K562 (cell line): ENCODE results near the gene RRAGD. TPM values are rescaled to one million over a fixed set of nuclear protein-coding genes. Genes with fewer than 3 reads are reported as not detected.

ENCODE experiments used
- ATAC-seq: fragments of 200-7000 bp; cut with Tn5 transposase; 3 replicates; pipeline ENCODE4 v1.9.1; 2020; ENCODE audit warnings: moderate library complexity
- BruUV-seq: library from RNA; stranded (reverse); fragments of 400-500 nt; replicated peaks from 2 replicates; lab custom pipeline; 2021; lab: Mats Ljungman, UMichigan
- CTCF ChIA-PET: fragments of 300-600 bp; formaldehyde crosslinking; extraction: SDS; loops from one replicate; lab custom pipeline; 2021; ENCODE audit warnings: low intra/inter-chr PET ratio; lab: Yijun Ruan, JAX
- POLR2A ChIA-PET: fragments of 300-600, 350-650 bp; sonication (Branson Sonifier 250); formaldehyde crosslinking; extraction: SDS; loops from one replicate; lab custom pipeline; 2021; ENCODE audit warnings: antibody characterized with exemption, inconsistent platforms; lab: Yijun Ruan, JAX
- DNase-seq, 4 experiments: peaks; one replicate each; pipeline versions ENCODE4 v3.0.0 to v3.0.0-alpha.2; 2011 to 2018; ENCODE audit warnings: low spot score in 3 of 4, mixed read lengths in 3 of 4; ENCODE audit errors: extremely low read depth in 1 of 4
- FAIRE-seq: peaks from 2 replicates; lab custom pipeline; 2011; peaks lifted over from hg19 to GRCh38; lab: Jason Lieb, UNC
- H2AFZ ChIP-seq: 2 replicates; pipeline ENCODE4 v1.6.0; 2011; ENCODE audit warnings: low read depth, low read length, control low read depth, inconsistent platforms
- H3K27ac ChIP-seq: fragments of 200-600 bp; 3 replicates; pipeline ENCODE4 v1.8.0; 2011; ENCODE audit warnings: low read depth, mild to moderate bottlenecking, control low read depth, inconsistent platforms, low read length, moderate library complexity, mixed read lengths; ENCODE audit errors: extremely low read depth
- H3K27me3 ChIP-seq, 2 experiments: fragments of 300-600 bp in 1 of 2; 2 replicates in 1 of 2; 3 replicates in 1 of 2; pipeline versions ENCODE4 v1.6.0 to v1.8.0; 2011; ENCODE audit warnings: inconsistent platforms in 2 of 2, low read length in 2 of 2, mild to moderate bottlenecking in 1 of 2, mixed read lengths in 1 of 2, moderate library complexity in 1 of 2; ENCODE audit not compliant: control insufficient read depth in 2 of 2, insufficient read depth in 2 of 2
- H3K36me3 ChIP-seq: fragments of 300-600 bp; 3 replicates; pipeline ENCODE4 v1.8.0; 2011; ENCODE audit warnings: mild to moderate bottlenecking, low read length, inconsistent platforms; ENCODE audit not compliant: control insufficient read depth, insufficient read depth
- H3K4me1 ChIP-seq, 2 experiments: fragments of 200-600 bp in 1 of 2; replicated peaks in 1 of 2; 2 replicates in 1 of 2; 3 replicates in 1 of 2; pipeline versions ENCODE4 v1.5.1 to v1.8.0; 2011; ENCODE audit warnings: inconsistent platforms in 2 of 2, low read length in 2 of 2, mild to moderate bottlenecking in 1 of 2, mixed read lengths in 1 of 2, moderate library complexity in 1 of 2; ENCODE audit not compliant: control insufficient read depth in 2 of 2, insufficient read depth in 2 of 2
- H3K4me2 ChIP-seq: 2 replicates; pipeline ENCODE4 v1.6.1; 2011; ENCODE audit warnings: low read length, control low read depth, inconsistent platforms, mixed read lengths; ENCODE audit not compliant: insufficient read depth
- H3K4me3 ChIP-seq: fragments of 200-600 bp; sonication (generic), shearing (Covaris generic); 2 replicates; pipeline ENCODE4 v1.5.1; 2016; ENCODE audit warnings: control low read depth, inconsistent platforms
- H3K79me2 ChIP-seq: fragments of 200-600 bp; 3 replicates; pipeline ENCODE4 v1.8.0; 2011; ENCODE audit warnings: low read length, inconsistent platforms; ENCODE audit not compliant: control insufficient read depth, insufficient read depth
- H3K9ac ChIP-seq, 2 experiments: 2 replicates each; pipeline versions ENCODE4 v1.6.0 to v1.6.1; 2011; ENCODE audit warnings: low read depth in 2 of 2, low read length in 2 of 2, control low read depth in 1 of 2, inconsistent platforms in 1 of 2, mild to moderate bottlenecking in 1 of 2, mixed read lengths in 1 of 2; ENCODE audit not compliant: insufficient read depth in 1 of 2
- H3K9me1 ChIP-seq: one replicate; pipeline ENCODE4 v1.6.0; 2011; ENCODE audit warnings: inconsistent platforms, mild to moderate bottlenecking, low read length, moderate library complexity; ENCODE audit not compliant: control insufficient read depth, insufficient read depth
- H3K9me3 ChIP-seq: replicated peaks from 2 replicates; pipeline ENCODE4 v1.5.1; 2011; ENCODE audit warnings: low read depth, low read length, inconsistent platforms; ENCODE audit not compliant: control insufficient read depth, insufficient read depth
- H4K20me1 ChIP-seq: replicated peaks from 2 replicates; pipeline ENCODE4 v1.6.1; 2011; ENCODE audit warnings: low read length, inconsistent platforms, mixed read lengths; ENCODE audit not compliant: control insufficient read depth, insufficient read depth
- E2F3 ChIP-seq: fragments of 250-450 bp; sonication (Bioruptor Pico); IDR thresholded peaks from 2 replicates; pipeline ENCODE4 v1.4.0; 2020; ENCODE audit warnings: mild to moderate bottlenecking
- NCOA4 ChIP-seq: fragments of 450-650 bp; IDR thresholded peaks from 2 replicates; pipeline ENCODE4 v1.6.1; 2018; ENCODE audit warnings: mild to moderate bottlenecking; ENCODE audit not compliant: partially characterized antibody
- PHF8 ChIP-seq: fragments of 200-600 bp; sonication (generic); IDR thresholded peaks from 2 replicates; pipeline ENCODE4 v1.6.1; 2012; ENCODE audit warnings: mixed run types, mild to moderate bottlenecking, inconsistent platforms, low read length, moderate library complexity, borderline replicate concordance
- PPARD ChIP-seq: fragments of 250-450 bp; sonication (Bioruptor Pico); IDR thresholded peaks from 2 replicates; pipeline ENCODE4 v1.8.0; 2022; ENCODE audit warnings: inconsistent platforms, mild to moderate bottlenecking, moderate library complexity
- RAD51 ChIP-seq: fragments of 450-650 bp; IDR thresholded peaks from 2 replicates; pipeline ENCODE4 v1.7.1; 2016; ENCODE audit warnings: low read depth, mild to moderate bottlenecking, borderline replicate concordance
- TARDBP ChIP-seq: fragments of 450-650 bp; IDR thresholded peaks from 2 replicates; pipeline ENCODE4 v1.6.1; 2016
- ZNF146 ChIP-seq: IDR thresholded peaks from one replicate; pipeline ENCODE4 v1.6.1; 2018; ENCODE audit warnings: missing compliant biosample characterization; ENCODE audit not compliant: unreplicated experiment
- WGBS: fragments of 100-300 bp; shearing (Covaris generic); methylation state at CpG from one replicate; pipeline ENCODE4 v1.1.6; 2016; ENCODE audit warnings: low coverage, mixed read lengths; ENCODE audit not compliant: insufficient coverage; ENCODE audit errors: missing lambda C conversion rate; 5-methylcytosine and 5-hydroxymethylcytosine counted together
- in situ Hi-C: fragments of 300-500 bp; cut with MboI; formaldehyde crosslinking; loops from 4 replicates; pipeline ENCODE4 v1.15.0; 2018; ENCODE audit warnings: inconsistent platforms, mixed read lengths
- intact Hi-C: fragments of 100-400 bp; cut with micrococcal nuclease; formaldehyde crosslinking; loops from 2 replicates; pipeline ENCODE4 v1.14.2; 2022
- polyA plus RNA-seq, 8 experiments: library from polyadenylated mRNA; depleted of rRNA in 4 of 8; stranded (reverse) in 5 of 8; unstranded in 3 of 8; fragments of >200 nt; fragmentation: Nextera tagmentation in 2 of 8; fragmentation: Illumina TruSeq in 1 of 8; extraction: Ambion mirVana in 2 of 8; extraction: Trizol in 1 of 8; gene quantifications; 2 replicates each; pipeline versions ENCODE4 v1.2.1 to v1.2.3, GENCODE V29; 2011 to 2014; ENCODE audit warnings: inconsistent platforms in 1 of 8, missing spikeins in 1 of 8
- total RNA-seq, 7 experiments: library from RNA; depleted of rRNA in 6 of 7; stranded (reverse); fragments of >200 nt in 6 of 7; fragmentation: Illumina TruSeq in 2 of 7; extraction: Trizol in 2 of 7; gene quantifications; 2 replicates each; pipeline versions ENCODE4 v1.2.1 to v1.2.3, GENCODE V29; 2011 to 2021; ENCODE audit warnings: low replicate concordance in 1 of 7

RRAGD gene
- total and polyA plus RNA-seq, 9 of the 15 experiments (the other 6 are each of a cell fraction or from before 2014, with no cell fraction given): 0.03 to 0.07 (median 0.04) TPM; not detected in 6

GRCh38 chr6:89402776-89403175 lies 9.3 kb downstream of the RRAGD start:
- in situ Hi-C loops (no loop called here), intact Hi-C loops (no loop called here)
- ChIA-PET POLR2A (no interaction called here), CTCF (no interaction called here)
- Histone ChIP-seq H3K36me3 (no peaks in the 10 kb centered on the region), H4K20me1 (0 out of 2 replicates have a peak, but pooled peaks cover 4% of the 10 kb centered on the region), H2AFZ (no peak overlapping the region), H3K9ac (no peak overlapping the region), H3K9me3 (no peaks in the 10 kb centered on the region), H3K27ac (no peak overlapping the region), H3K4me3 (no peak overlapping the region), H3K4me2 (no peak overlapping the region), H3K79me2 (no peaks in the 10 kb centered on the region), H3K4me1 (no peaks in the 10 kb centered on the region), H3K9me1 (peaks cover 2% of the 10 kb centered on the region), H3K27me3 (peaks cover 4 to 40% of the 10 kb centered on the region in 2 experiments; a peak in 4 of 5 replicates)
- DNase-seq: no peak
- WGBS: 54% methylated on average over 6 of the region's 6 CpGs
- no peak for ATAC-seq
- FAIRE-seq: no peak
- no TSS peak for BruUV-seq
- TF ChIP-seq E2F3 (CRISPR knock-in tag) (no peak), PPARD (CRISPR knock-in tag) (no peak), TARDBP (no peak), NCOA4 (no peak), PHF8 (no peak), ZNF146 (CRISPR knock-in tag) (no peak), RAD51 (no peak)
